GM12801 (cell line): ENCODE measurements around the gene ACSS3.

Source experiments
- TF ChIP-seq, protein P1 (sequence below): IDR thresholded peaks from one replicate; pipeline ENCODE4 v1.5.1; 2011; ENCODE audit warnings: control low read depth; ENCODE audit not compliant: insufficient read length; ENCODE audit errors: extremely low read depth

Gene ACSS3

DNA sequence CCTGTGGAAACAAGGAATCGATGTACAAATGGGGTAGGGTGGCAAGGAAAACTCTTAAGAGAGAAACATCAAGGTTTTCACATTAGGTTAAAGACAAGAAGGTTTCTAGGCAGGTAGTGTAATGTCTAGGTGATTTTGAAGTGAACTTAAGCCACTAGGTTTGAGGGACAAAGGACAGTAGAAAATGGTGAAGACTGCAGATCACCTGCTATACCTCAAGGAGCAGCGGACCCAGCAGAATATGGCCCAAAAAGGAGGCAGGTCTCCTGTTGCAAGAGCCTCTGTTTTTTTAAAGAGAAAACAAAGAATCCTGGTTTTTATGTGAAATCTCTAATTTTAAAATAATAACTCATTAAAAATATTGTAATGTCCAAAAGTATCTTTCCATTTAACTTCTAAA, 178.1 kb downstream of the ACSS3 start:
- TF ChIP-seq, protein P1, sequence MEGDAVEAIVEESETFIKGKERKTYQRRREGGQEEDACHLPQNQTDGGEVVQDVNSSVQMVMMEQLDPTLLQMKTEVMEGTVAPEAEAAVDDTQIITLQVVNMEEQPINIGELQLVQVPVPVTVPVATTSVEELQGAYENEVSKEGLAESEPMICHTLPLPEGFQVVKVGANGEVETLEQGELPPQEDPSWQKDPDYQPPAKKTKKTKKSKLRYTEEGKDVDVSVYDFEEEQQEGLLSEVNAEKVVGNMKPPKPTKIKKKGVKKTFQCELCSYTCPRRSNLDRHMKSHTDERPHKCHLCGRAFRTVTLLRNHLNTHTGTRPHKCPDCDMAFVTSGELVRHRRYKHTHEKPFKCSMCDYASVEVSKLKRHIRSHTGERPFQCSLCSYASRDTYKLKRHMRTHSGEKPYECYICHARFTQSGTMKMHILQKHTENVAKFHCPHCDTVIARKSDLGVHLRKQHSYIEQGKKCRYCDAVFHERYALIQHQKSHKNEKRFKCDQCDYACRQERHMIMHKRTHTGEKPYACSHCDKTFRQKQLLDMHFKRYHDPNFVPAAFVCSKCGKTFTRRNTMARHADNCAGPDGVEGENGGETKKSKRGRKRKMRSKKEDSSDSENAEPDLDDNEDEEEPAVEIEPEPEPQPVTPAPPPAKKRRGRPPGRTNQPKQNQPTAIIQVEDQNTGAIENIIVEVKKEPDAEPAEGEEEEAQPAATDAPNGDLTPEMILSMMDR = no peak

DNA sequence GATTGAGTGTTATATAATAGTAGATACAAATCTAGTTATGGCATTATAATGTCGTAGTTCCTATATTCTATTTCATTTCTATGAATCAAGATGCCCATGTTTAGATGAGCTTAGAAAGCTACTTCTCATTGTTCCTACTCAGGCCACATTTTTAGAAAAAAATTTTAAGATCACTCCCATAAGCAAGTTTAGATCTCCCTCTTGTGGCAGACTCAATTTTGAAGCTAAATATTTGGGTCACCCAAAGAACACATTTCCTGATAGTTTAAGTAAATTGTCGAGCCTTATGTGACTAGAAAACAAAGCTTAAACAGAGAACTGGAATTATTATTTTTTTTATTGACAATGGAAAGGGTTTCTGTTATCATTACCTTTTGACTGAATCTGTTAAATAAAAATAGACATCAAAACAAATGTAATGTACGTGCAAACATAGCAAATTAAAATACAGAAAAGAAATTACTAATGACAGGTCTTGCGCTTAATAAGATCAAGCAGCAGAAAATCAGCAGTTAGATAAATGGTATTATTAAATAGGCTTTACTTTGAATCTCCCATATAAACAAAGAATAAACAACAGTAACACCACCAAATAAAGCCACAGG, 180.2 kb downstream of the ACSS3 start:
- TF ChIP-seq, protein P1 = no peak

DNA sequence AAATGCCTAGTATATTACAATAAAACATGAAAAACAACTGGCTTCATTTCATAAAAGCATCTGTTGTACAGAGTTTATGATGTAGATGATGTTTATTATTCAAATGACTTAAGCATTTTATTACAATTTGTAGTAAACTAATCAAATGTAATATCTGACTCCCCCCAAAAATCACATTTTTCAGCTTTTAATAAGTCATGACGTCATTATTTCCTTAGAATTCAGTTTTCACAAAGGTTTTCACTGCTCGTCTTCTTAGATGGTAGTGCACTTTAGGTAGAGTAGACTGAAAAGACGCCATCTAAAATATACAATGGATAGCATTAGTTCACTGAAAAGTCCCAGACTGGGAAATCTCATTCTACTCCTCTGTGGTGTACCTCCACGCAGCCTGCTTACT, 181.5 kb downstream of the ACSS3 start:
- TF ChIP-seq, protein P1 = no peak

- TF ChIP-seq, protein P1 = no peak
Measured at GRCh38 chr12:81261508-81262207, 183.8 kb downstream of the ACSS3 start.

DNA sequence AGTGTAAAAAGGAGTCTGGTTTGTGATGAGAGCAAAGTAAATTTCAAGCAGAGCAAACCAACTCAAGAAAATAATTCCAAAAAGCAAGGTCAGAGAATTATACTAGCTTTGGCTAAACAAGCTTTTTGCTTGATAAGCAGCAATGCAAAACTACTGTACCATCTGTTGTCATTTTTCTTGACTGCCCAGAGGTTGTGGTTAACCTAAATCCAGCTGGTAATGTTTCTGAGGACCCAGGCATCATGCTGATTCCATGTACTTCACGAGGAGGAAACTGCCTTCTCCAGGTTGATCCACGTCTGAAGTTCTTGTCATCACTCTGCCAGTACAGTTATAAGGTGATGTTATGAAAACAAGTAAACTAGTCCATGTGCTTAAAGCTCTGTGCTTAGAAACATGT, 185.2 kb downstream of the ACSS3 start:
- TF ChIP-seq, protein P1 = no peak

DNA sequence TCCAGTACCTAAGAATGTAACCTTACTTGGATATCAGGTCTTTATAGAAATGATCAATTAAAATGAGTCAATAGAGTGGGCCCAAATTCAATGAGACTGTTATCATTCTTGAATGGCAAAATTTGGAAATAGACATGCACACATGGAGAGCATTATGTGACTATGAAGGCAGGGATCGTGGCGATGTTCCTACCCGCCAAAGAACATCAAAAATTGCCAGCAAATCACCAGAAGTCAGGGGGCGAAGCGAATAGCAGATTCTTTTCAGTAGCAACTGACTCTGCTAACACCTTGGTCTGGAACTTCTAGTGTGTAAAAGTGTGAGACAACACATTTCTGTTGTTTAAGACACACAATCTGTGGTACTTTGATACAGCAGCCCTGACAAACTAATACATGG, 192.5 kb downstream of the ACSS3 start:
- TF ChIP-seq, protein P1 = no peak

DNA sequence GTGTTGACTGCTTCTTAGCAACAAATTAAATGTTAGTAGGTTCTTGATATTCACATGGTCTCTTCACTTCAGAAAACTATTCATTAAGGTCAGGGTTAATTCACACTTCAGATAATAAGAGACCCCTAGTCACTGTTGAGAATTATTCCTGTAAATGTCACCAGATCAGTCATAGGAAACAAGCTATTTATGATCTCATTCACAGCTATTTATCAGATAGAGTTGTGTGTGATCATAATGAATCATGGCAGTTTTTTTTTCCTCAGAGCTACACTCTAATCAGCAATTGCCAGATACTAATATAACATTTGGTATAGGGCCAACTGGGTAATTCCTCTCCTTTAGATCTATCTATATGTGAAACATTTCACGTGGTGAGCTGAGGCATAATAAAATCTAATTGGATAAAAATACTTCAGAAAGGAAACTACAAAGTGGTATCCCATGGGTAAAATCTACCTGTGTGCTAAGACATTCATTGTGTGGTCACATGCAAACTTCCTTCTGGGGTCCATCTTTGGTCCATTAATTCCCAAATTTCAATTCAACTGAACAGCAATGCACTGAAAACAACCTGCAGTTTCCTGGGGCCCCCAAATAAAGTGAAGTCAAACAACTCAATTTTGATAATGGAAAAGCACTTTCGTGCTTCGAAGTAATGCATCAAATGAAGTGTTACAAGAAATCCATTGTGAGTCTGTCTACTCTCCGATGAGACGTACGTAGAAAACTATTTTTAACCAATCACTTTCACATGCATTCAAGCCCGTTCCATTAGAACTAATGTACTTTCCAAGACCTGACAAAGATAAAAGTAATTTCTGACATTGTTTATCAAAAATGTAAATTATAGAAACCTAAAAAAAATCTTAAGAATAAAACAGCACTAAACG, 197.0 kb downstream of the ACSS3 start:
- TF ChIP-seq, protein P1 = no peak
